ENCODE measurements around the gene LRRK1. TPM values are rescaled to one million over a fixed set of nuclear protein-coding genes. Genes with fewer than 3 reads are reported as not detected.

LRRK1 gene
- total RNA-seq, 4 donors from 2014 or later: 52.7 to 107 (median 82.7) TPM

DNA sequence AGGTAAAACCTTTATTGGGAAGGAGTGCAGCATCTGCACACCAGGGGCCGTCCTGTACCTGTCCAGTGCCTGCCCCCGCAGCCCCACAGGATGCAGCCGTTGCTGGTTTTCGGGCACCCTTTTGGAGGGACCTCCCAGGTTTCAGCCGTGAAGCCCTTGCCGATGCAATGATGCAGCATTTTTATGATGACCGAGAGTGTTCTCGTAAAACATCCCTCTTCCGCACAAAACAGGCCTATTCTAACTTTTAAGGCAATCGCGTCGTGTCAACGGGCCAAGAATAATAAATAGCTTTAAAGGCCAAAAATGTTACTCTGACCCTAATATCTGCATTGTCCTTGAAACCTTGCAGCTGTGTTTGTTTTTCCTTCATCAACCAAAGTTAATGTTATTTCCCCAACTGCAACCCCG, 126.1 kb downstream of the LRRK1 start:
- Histone ChIP-seq H3K9me3 (no peaks in the 10 kb centered on the region), H3K4me1 (peaks cover 0 to 2% (median 0%) of the 10 kb centered on the region in 4 donors), H3K27me3 (no peaks in the 10 kb centered on the region), H3K4me3 (no peak overlapping the region), H3K36me3 (no peaks in the 10 kb centered on the region), H3K27ac (peak overlapping the region; percentile 22 to 53 (median 36))
- 81 to 82% methylated on average over 10 to 14 of the region's 14 CpGs for WGBS, 2 donors (ENCODE audit: low coverage in 1 of 2)
- peak; percentile 6 for DNase-seq
- intact Hi-C loops (cut with DNase I; ENCODE audit: low total_unique reads): no loop called here
- in situ Hi-C loops (cut with MboI; ENCODE audit: low pct_ligation_motif_present in 1 of 4, low pct_unique_long_range_greater_than_20kb in 1 of 4, low sequenced_read_pairs in 3 of 4): no loop called here
- TF ChIP-seq POLR2A (IDR thresholded peaks at IDR 0.05) (no peak), POLR2AphosphoS5 (IDR thresholded peaks at IDR 0.05) (peak in 1 of 3 donors; percentile 13), EP300 (IDR thresholded peaks at IDR 0.05; ENCODE audit: low read depth) (no peak), CTCF (IDR thresholded peaks at IDR 0.05) (no peak)

GRCh38 chr15:101045835-101046691, 126.9 kb downstream of the LRRK1 start:
- H3K36me3 ChIP-seq: no peaks in the 10 kb centered on the region
- in situ Hi-C loops (cut with MboI; ENCODE audit: low pct_ligation_motif_present in 1 of 4, low pct_unique_long_range_greater_than_20kb in 1 of 4, low sequenced_read_pairs in 3 of 4) (no loop called here), intact Hi-C loops (cut with DNase I; ENCODE audit: low total_unique reads) (no loop called here)
- 89% methylated on average over 19 of the region's 19 CpGs; no CpG with 5 or more reads in 1 of the 2 donors for WGBS, 2 donors (ENCODE audit: low coverage in 1 of 2)
- TF ChIP-seq CTCF (IDR thresholded peaks at IDR 0.05) (no peak), EP300 (IDR thresholded peaks at IDR 0.05; ENCODE audit: low read depth) (no peak), POLR2A (IDR thresholded peaks at IDR 0.05) (no peak), POLR2AphosphoS5 (IDR thresholded peaks at IDR 0.05) (no peak)
- H3K27me3 ChIP-seq: no peaks in the 10 kb centered on the region
- H3K4me3 ChIP-seq: no peak overlapping the region
- H3K9me3 ChIP-seq: no peaks in the 10 kb centered on the region
- H3K4me1 ChIP-seq: peaks cover 0 to 2% (median 0%) of the 10 kb centered on the region in 4 donors
- peak; percentile 5 for DNase-seq
- H3K27ac ChIP-seq: peak overlapping the region; percentile 17 to 53 (median 39)

DNA sequence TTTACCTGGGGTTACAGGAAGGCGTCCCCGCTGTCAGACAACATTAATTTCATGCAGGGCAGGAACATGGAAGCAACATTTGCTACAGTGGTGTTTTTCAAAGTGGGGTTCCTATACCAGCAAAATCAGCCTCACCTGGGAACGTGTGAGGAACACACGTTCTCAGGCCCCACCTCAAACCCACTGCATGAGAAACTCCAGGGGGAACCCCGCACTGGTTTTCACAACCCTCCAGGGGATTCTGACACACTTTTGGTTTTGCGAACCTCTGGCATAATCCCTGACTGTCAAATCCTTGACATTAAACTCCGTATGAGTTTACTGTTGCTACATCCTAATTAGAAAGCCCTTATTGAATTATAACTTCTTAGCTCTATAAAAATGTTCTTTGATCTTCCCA, 127.7 kb downstream of the LRRK1 start:
- no peaks in the 10 kb centered on the region for H3K27me3 ChIP-seq
- in situ Hi-C loops (cut with MboI; ENCODE audit: low pct_ligation_motif_present in 1 of 4, low pct_unique_long_range_greater_than_20kb in 1 of 4, low sequenced_read_pairs in 3 of 4): no loop called here
- TF ChIP-seq POLR2A (IDR thresholded peaks at IDR 0.05): no peak
- no peak for TF ChIP-seq CTCF (IDR thresholded peaks at IDR 0.05)
- TF ChIP-seq POLR2AphosphoS5 (IDR thresholded peaks at IDR 0.05): no peak
- no peak for TF ChIP-seq EP300 (IDR thresholded peaks at IDR 0.05; ENCODE audit: low read depth)
- intact Hi-C loops (cut with DNase I; ENCODE audit: low total_unique reads): no loop called here
- no peaks in the 10 kb centered on the region for H3K9me3 ChIP-seq
- H3K4me1 ChIP-seq: peaks cover 0 to 2% (median 0%) of the 10 kb centered on the region in 4 donors
- DNase-seq: peak; percentile 2
- 80% methylated on average over 7 of the region's 7 CpGs; no CpG with 5 or more reads in 1 of the 2 donors for WGBS, 2 donors (ENCODE audit: low coverage in 1 of 2)
- no peak overlapping the region for H3K27ac ChIP-seq
- no peaks in the 10 kb centered on the region for H3K36me3 ChIP-seq
- no peak overlapping the region for H3K4me3 ChIP-seq

DNA sequence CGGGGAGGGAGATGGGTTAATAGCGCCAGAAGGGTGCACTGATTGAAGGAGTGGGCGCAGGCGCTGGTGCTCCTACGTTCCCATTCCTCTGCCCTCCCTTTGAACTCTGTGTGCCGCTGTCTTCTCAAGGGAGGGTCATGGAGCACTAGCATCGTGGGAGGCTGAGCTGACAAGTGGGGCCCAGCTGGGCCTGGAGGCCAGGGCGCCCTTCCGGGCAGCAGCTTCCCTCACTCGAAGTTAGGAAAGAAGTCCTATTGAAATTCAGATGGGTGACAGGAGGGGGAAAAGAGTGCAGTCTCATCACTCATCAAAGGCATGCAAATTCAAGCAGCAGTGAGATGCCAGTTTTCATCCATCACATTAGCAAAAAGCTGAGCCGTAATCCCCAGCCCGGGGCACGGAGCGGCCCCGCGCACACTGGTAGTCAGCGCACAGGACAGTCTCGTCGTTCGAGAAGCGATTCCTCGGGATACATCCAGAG, 128.2 kb downstream of the LRRK1 start:
- Histone ChIP-seq H3K4me1 (peaks cover 0 to 2% (median 0%) of the 10 kb centered on the region in 4 donors), H3K4me3 (no peak overlapping the region), H3K36me3 (no peaks in the 10 kb centered on the region), H3K27ac (no peak overlapping the region), H3K9me3 (no peaks in the 10 kb centered on the region), H3K27me3 (no peaks in the 10 kb centered on the region)
- no peak for TF ChIP-seq EP300 (IDR thresholded peaks at IDR 0.05; ENCODE audit: low read depth)
- TF ChIP-seq CTCF (IDR thresholded peaks at IDR 0.05): no peak
- TF ChIP-seq POLR2AphosphoS5 (IDR thresholded peaks at IDR 0.05): no peak
- TF ChIP-seq POLR2A (IDR thresholded peaks at IDR 0.05): no peak
- peak; percentile 7 for DNase-seq
- in situ Hi-C loops (cut with MboI; ENCODE audit: low pct_ligation_motif_present in 1 of 4, low pct_unique_long_range_greater_than_20kb in 1 of 4, low sequenced_read_pairs in 3 of 4) (no loop called here), intact Hi-C loops (cut with DNase I; ENCODE audit: low total_unique reads) (no loop called here)
- 89 to 91% methylated on average over 8 to 22 of the region's 22 CpGs for WGBS, 2 donors (ENCODE audit: low coverage in 1 of 2)

Data from transverse colon (tissue), 4 donors.